ENCODE results near the gene SYT13. TPM values are rescaled to one million over a fixed set of nuclear protein-coding genes. Genes with fewer than 3 reads are reported as not detected.
A peak's percentile ranks its signal among the peaks of the same experiment; 100 is the strongest.

SYT13 gene
- total and polyA plus RNA-seq, 8 donors: 0.21 to 5.5 (median 4.4) TPM

DNA sequence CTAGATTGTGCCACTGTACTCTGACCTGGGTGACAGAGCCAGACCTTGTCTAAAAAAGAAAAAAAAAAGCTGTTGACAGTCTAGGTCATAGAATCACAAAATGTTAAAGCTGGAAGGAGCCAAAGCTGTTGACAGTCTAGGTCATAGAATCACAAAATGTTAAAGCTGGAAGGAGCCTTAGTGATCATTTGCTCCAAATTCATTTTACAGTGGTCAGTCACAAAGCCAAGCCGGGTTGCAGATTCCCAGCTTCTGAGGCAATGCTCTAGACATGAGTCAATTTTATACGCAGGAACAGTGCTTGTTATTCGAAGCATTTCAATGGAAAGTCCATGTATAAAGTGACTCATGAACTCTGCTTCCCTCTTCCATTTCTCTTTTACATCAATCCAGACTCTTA is 47.4 kb downstream of the SYT13 start:
- H3K9me3 ChIP-seq: no peaks in the 10 kb centered on the region
- no peak overlapping the region for H3K27ac ChIP-seq
- intact Hi-C loops (cut with DNase I): no loop called here
- no peaks in the 10 kb centered on the region for H3K27me3 ChIP-seq
- ATAC-seq (no peak), DNase-seq (no peak)
- H3K4me1 ChIP-seq: no peaks in the 10 kb centered on the region
- TF ChIP-seq, protein P1, sequence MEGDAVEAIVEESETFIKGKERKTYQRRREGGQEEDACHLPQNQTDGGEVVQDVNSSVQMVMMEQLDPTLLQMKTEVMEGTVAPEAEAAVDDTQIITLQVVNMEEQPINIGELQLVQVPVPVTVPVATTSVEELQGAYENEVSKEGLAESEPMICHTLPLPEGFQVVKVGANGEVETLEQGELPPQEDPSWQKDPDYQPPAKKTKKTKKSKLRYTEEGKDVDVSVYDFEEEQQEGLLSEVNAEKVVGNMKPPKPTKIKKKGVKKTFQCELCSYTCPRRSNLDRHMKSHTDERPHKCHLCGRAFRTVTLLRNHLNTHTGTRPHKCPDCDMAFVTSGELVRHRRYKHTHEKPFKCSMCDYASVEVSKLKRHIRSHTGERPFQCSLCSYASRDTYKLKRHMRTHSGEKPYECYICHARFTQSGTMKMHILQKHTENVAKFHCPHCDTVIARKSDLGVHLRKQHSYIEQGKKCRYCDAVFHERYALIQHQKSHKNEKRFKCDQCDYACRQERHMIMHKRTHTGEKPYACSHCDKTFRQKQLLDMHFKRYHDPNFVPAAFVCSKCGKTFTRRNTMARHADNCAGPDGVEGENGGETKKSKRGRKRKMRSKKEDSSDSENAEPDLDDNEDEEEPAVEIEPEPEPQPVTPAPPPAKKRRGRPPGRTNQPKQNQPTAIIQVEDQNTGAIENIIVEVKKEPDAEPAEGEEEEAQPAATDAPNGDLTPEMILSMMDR (IDR thresholded peaks at IDR 0.05): no peak
- no peaks in the 10 kb centered on the region for H3K36me3 ChIP-seq
- no peak overlapping the region for H3K4me3 ChIP-seq

DNA sequence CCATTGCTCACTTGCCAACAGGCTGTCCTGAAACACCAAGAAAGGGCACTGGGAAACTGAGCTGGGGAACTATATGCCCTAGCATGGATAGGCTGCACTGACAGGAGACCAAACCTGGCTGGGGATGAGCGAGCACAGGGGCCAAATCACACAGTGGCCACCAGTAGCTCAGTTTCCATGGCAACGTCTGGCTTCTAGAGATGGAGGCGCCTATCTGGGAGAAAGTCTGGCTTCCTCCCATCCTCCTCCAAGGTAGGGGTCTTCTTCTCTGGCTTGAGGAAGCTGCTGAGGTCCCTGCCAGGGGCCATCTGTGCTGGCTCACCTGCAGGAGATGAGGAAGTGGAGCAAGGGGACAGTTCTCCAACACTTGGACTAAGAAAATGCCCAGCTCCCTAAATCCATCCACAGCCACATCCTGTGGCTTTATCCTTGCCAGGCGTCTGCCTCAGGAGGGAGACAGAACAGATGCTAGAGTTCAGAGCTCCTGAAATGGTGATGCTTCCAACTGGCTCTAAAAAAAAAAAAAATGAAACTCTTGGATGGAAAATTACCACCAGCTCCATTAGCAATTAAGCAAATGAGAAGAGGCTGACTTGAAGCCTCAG is 48.3 kb downstream of the SYT13 start:
- DNase-seq: no peak
- H3K27ac ChIP-seq: no peak overlapping the region
- H3K4me1 ChIP-seq: no peaks in the 10 kb centered on the region
- H3K36me3 ChIP-seq: no peaks in the 10 kb centered on the region
- H3K9me3 ChIP-seq: no peaks in the 10 kb centered on the region
- no peak for ATAC-seq
- TF ChIP-seq, protein P1 (IDR thresholded peaks at IDR 0.05): no peak
- no peak overlapping the region for H3K4me3 ChIP-seq
- no peaks in the 10 kb centered on the region for H3K27me3 ChIP-seq
- intact Hi-C loops (cut with DNase I): no loop called here

DNA sequence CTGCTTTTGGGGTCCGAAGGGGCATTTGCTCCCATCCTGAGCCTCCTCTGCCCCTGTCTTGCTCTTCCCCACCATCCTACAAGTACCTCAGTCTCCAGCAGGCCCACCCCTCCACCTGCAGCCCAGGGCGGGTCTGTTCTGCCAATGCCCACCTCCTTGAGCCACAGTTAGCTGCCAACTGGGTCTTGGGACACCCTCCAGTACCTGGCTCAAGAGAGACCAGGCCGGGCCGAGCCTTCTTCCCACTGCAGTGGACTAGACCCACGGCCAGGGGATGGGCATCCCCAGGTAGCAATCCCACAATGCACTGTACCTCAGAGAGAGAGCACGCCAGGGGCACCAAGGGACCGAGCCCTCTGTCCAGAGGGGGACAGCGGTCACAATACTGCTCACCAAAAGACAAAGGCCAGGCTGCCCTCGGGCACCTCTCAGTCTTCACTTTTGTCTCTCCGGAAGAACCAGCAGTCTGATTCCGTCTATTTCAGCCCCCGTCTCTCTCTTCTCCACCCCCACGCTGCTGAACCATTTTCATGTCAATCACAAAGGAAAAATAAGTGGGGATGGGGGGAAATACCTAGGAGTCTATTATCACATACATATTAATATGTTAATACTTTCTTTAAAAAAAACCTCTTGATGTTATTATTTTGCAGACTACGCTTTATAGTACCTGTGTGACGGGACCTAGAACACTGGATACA is 51.7 kb downstream of the SYT13 start:
- Histone ChIP-seq H3K4me3 (no peak overlapping the region), H3K36me3 (no peaks in the 10 kb centered on the region), H3K9me3 (no peaks in the 10 kb centered on the region), H3K27me3 (no peaks in the 10 kb centered on the region), H3K4me1 (no peaks in the 10 kb centered on the region), H3K27ac (no peak overlapping the region)
- ATAC-seq (no peak), DNase-seq (peak in 1 of 4 donors; percentile 62)
- intact Hi-C loops (cut with DNase I): no loop called here
- TF ChIP-seq, protein P1 (IDR thresholded peaks at IDR 0.05): no peak

DNA sequence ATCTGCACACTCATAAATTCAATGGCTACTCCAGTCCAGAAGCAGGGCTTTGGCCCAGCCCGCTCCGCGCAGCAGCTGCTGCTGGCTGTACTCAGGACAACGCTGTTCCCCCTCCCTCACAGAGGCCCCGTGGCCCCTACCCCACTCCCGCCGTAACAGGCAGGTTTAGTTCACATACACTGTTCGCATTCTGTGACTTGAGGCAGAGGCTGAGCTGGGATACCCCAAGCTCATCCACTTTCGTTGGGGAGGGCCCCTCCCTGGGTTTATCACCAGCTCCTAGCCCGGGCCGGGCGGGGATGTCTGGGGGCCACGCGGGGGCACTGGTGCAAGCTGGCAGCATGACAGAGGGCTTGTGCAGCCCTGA is 52.4 kb downstream of the SYT13 start:
- Histone ChIP-seq H3K9me3 (no peaks in the 10 kb centered on the region), H3K4me3 (no peak overlapping the region), H3K27ac (no peak overlapping the region), H3K27me3 (no peaks in the 10 kb centered on the region), H3K36me3 (no peaks in the 10 kb centered on the region), H3K4me1 (no peaks in the 10 kb centered on the region)
- DNase-seq: no peak
- intact Hi-C loops (cut with DNase I): no loop called here
- ATAC-seq: no peak
- TF ChIP-seq, protein P1 (IDR thresholded peaks at IDR 0.05): peak; percentile 3 to 43

DNA sequence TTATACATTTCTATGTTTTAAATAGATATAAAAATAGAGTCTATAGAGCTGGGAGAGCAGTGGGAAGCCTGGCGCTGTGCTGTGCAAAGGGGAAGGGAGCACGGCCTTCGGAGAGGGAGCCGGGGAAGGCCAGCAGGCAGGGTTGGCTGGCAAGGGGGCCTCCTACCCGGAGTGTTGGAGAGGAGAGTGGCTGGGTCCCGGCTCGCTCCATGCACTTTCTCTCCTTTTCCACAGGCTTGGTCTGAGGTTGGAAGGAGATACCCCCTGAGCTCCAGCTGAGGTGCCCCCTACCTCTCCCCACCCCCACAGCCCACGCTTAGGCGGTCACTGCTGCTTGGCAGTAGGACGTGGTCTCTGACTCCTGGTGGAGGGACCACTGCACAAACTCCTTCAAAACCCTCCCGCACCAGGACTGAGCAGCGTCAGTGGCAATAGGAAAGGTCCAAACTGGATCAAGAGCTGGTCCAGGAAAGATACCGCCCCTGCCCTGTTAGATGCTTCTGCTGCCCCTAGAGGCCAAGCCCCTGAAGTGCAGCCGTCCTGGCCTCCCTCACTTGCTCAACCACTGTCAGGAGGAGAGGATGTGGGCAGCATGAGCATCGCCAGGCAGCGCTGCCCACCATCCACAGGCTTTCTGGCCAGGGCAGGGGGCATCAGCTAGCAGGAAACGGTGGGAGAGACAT is 52.9 kb downstream of the SYT13 start:
- ATAC-seq: peak; percentile 91
- Histone ChIP-seq H3K4me3 (no peak overlapping the region), H3K27ac (no peak overlapping the region), H3K4me1 (no peaks in the 10 kb centered on the region), H3K36me3 (peaks cover 0 to under 1% of the 10 kb centered on the region in 2 donors), H3K9me3 (no peaks in the 10 kb centered on the region), H3K27me3 (no peaks in the 10 kb centered on the region)
- peak in 3 of 4 donors; percentile 36 to 82 (median 58) for DNase-seq
- TF ChIP-seq, protein P1 (IDR thresholded peaks at IDR 0.05): peak; percentile 74 to 91
- intact Hi-C loops (cut with DNase I): no loop called here

Data from left lung (tissue), 10 donors.